IPS-18c (cell line): ENCODE measurements around the gene SRSF3.
"Not testable (repeated sequence)": the region's sequence is repeated elsewhere in the genome, so short reads cannot be mapped to it uniquely, and the experiment has no call there.

ENCODE experiments used
- H3K4me3 ChIP-seq: 2 replicates; pipeline ENCODE4 v1.7.0; 2013; ENCODE audit warnings: low read depth, mild to moderate bottlenecking, low read length, moderate library complexity; ENCODE audit not compliant: insufficient read depth
- H3K9me3 ChIP-seq: one replicate; pipeline ENCODE4 v1.6.1; 2013; ENCODE audit warnings: mild to moderate bottlenecking, low read length, moderate library complexity; ENCODE audit not compliant: control insufficient read depth, insufficient read depth

The SRSF3 gene

GRCh38 chr6:36610956-36611336, 16.8 kb downstream of the SRSF3 start:
- Histone ChIP-seq H3K4me3 (no peak overlapping the region), H3K9me3 (no peaks in the 10 kb centered on the region)

- H3K4me3 ChIP-seq = not testable (repeated sequence)
These were observed 17.5 kb downstream of the SRSF3 start for GRCh38 chr6:36611679-36612078.

DNA sequence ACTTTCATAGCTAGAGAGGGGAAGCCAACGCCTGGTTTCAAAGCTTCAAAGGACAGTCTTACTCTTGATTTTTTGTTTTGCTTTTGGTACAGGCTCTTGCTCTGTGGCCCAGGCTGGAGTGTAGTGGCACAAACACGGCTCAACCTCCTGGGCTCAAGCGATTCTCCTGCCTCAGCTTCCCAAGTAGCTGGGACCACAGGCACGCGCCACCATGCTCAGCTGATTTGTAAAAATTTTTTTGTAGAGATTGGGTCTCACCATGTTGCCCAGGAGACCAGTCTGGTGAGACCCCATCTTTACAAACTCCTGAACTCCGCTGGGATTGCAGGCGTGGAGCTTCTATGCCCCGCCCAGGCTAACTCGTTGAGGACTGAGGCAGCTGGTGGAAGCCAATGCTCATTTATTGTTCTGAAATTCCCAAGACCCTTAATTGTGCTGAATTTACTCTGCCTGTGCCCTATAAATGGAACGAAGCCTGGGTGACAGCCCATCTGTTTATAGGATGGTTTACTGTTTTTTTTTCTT, 18.0 kb downstream of the SRSF3 start:
- no peak overlapping the region for H3K4me3 ChIP-seq
- H3K9me3 ChIP-seq = no peaks in the 10 kb centered on the region

More at GRCh38 chr6:36611679-36612078, 17.5 kb downstream of the SRSF3 start:
- not testable (repeated sequence) for H3K9me3 ChIP-seq

GRCh38 chr6:36613200-36613995, 19.2 kb downstream of the SRSF3 start:
- Histone ChIP-seq H3K4me3 (no peak overlapping the region), H3K9me3 (no peaks in the 10 kb centered on the region)

DNA sequence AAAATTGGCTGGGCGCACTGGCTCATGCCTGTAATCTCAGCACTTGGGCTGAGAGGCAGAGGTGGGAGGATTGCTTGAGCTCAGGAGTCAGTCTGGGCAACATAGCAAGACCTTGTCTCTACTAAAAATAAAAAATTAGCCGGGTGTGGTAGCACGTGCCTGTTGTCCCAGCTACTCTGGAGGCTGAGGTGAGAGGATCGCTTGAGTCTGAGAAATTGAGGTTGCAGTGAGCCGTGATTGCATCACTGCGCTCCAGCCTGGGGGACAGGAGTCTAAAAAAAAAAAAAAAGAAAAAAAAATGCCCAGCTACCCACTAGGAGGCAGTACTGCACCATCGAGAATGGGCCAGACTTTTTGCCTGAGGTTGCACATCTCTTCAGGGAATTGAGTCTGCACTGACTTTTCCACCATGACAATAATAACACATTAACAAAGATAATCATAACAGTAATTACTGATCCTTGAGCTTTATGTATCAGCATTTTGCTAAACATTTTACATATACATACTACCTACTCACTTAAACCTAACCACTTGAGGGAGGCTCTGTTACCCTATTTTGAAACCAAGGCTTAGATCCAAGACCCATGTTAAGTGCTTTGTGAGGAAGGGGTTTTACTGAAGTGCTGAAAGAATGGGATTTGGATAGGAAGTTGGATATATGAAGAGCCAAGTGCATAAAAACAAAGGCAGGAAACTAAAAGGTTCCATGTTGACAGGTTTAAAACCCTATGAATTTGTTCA, 21.0 kb downstream of the SRSF3 start:
- Histone ChIP-seq H3K9me3 (no peaks in the 10 kb centered on the region), H3K4me3 (no peak overlapping the region)

- H3K9me3 ChIP-seq = no peaks in the 10 kb centered on the region
- H3K4me3 ChIP-seq = no peak overlapping the region
These were observed 22.8 kb downstream of the SRSF3 start for GRCh38 chr6:36616893-36617521.

DNA sequence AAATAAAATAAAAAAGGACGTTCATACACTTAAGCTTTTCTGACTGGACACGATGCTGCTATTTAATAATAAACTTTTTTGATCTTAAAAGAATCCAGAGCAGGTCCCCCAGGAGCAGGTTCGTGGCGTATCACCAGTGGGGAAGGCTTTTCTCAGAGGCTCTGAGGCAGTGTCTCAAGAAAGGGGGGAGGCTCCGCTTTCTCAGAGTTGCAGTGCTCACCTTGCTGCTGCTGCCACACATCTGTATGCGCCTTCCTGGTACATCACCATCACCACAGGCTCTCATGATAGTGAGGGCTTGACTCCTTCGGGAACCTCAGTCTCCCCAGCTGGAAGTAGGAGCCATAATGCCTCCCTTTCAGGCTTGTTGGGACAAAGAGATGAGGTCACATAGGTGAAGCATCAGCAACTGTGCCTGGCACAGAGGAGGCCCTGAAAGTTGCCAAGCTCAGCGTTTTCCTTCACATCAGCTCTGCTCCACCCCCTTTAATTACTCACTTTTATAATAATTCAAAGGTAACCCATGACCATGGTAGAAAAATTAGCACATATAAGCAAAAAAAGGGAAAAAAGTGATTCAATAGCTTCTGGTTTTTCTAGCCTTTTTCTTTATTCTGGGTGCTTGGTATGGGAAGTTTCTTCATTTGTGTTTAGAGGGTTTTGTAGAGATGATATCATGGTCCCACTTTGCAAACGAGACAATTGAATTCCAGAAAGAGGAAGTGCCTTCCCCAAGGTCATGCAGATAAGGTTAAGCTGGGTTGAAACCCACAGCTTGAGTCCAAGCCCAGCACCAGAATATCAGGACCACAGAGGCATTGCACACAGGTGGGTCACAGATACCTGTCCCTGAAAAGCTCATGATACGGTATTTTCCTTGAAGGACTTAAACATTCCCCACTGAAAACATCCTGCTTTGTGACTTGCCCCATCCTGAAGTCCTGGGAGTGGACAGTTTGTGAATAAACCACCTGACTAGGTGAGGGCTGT, 24.5 kb downstream of the SRSF3 start:
- Histone ChIP-seq H3K4me3 (no peak overlapping the region), H3K9me3 (peaks cover 4% of the 10 kb centered on the region)

DNA sequence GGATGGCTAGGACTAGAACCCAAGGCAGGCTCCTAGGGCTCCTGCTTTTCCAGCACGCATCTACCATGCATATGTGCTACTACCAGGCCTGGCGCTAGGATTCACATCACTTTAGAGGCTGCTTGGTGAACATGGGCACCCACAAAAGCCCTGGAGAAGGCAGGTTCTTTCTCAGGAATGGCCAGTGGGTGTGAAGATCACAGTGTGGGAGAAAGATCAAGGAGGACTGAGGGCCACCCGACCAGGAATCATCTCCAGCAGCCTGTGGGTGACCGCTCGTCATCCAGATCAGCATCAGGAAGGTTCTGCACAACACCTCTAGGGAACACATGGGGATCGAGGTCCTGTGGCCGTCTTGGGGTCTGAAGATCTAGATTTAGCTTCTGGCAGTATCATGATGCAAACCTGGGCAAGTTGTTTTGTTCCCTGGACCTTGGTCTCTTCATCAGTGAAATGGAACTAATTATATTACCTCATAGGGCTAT, 27.3 kb downstream of the SRSF3 start:
- Histone ChIP-seq H3K9me3 (peaks cover 4% of the 10 kb centered on the region), H3K4me3 (no peak overlapping the region)

- Histone ChIP-seq H3K4me3 (no peak overlapping the region), H3K9me3 (peaks cover 4% of the 10 kb centered on the region)
These were observed 28.9 kb downstream of the SRSF3 start for GRCh38 chr6:36622901-36623546.

DNA sequence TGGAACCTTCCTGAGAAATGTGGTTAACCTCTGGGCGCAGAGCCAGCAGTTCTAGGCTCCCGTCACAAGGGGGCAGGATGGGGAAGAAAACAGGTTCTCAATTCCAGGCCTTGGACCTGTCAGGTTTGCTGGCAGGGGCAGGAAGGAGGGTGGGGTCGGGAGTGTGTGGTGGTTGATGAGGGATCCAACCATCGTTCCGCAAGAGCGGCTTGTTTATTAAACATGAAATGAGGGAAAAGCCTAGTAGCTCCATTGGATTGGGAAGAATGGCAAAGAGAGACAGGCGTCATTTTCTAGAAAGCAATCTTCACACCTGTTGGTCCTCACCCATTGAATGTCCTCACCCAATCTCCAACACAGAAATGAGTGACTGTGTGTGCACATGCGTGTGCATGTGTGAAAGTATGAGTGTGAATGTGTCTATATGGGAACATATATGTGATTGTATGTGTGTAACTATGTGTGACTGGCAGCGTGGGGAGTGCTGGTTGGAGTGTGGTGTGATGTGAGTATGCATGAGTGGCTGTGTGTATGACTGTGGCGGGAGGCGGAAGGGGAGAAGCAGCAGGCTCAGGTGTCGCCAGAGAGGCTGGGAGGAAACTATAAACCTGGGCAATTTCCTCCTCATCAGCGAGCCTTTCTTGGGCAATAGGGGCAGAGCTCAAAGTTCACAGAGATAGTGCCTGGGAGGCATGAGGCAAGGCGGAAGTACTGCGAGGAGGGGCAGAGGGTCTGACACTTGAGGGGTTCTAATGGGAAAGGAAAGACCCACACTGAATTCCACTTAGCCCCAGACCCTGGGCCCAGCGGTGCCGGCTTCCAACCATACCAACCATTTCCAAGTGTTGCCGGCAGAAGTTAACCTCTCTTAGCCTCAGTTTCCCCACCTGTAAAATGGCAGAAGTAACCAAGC, 29.6 kb downstream of the SRSF3 start:
- Histone ChIP-seq H3K9me3 (peaks cover 4% of the 10 kb centered on the region), H3K4me3 (no peak overlapping the region)

DNA sequence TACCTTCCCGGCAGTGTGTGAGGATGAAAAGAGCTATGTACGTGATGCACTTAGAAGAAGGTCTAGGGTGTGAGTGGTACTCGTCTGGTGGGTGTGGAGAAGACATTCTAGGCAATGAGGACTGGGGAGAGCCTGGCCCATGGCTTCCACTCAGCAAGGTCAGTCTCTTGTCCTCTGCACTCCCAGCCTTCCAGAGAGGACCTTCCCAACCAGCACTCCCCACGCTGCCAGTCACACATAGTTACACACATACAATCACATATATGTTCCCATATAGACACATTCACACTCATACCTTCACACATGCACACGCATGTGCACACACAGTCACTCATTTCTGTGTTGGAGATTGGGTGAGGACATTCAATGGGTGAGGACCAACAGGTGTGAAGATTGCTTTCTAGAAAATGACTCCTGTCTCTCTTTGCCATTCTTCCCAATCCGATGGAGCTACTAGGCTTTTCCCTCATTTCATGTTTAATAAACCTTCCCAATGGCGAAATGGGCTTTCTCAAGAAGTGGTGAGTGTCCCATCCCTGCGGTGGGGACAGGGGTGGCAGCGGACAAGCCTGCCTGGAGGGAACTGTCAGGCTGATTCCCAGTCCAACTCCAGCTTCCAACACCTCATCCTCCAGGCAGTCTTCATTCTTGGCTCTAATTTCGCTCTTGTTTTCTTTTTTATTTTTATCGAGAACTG, 30.4 kb downstream of the SRSF3 start:
- Histone ChIP-seq H3K9me3 (peaks cover 4% of the 10 kb centered on the region), H3K4me3 (no peak overlapping the region)

- no peak overlapping the region for H3K4me3 ChIP-seq
- peaks cover 4% of the 10 kb centered on the region for H3K9me3 ChIP-seq
These were observed 31.2 kb downstream of the SRSF3 start for GRCh38 chr6:36625158-36625919.

- Histone ChIP-seq H3K4me3 (no peak overlapping the region), H3K9me3 (peaks cover 4% of the 10 kb centered on the region)
These were observed 32.5 kb downstream of the SRSF3 start for GRCh38 chr6:36626636-36627035.

- H3K4me3 ChIP-seq = no peak overlapping the region
These were observed 33.0 kb downstream of the SRSF3 start for GRCh38 chr6:36627141-36627540.

More at GRCh38 chr6:36627141-36627540, 33.0 kb downstream of the SRSF3 start:
- H3K9me3 ChIP-seq = peaks cover 4% of the 10 kb centered on the region
